Astrocyte (in vitro differentiated cells and primary cell): ENCODE data around the gene LTA.

Experiments
- CTCF ChIP-seq: IDR thresholded peaks from 2 replicates; pipeline ENCODE4 v1.5.1; 2011; ENCODE audit warnings: low read depth, mild to moderate bottlenecking, inconsistent platforms, low read length, moderate library complexity; ENCODE audit not compliant: insufficient read depth
- EZH2 ChIP-seq: IDR thresholded peaks from 2 replicates; pipeline ENCODE4 v1.6.1; 2012; ENCODE audit warnings: mild to moderate bottlenecking, low read length, inconsistent platforms; ENCODE audit not compliant: insufficient read depth

DNA sequence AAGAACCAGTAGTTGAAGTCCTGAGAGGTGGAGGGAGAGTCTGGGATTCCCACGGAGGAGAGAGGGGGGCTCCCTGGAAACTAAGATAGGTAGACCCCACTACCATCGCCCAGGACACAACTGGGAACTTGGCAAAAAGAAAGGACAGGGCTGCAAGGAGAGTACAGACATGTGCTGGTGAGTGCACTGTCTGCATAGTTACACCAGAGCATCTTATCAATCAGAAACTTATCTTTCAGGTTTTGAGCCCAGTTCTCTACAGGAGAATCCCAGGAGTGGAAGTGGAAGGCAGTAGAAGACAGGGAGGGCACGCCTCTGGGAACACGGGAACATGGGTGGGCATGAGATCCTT lies 12.5 kb upstream of the LTA start:
- TF ChIP-seq CTCF (no peak), EZH2 (no peak)
